ENCODE measurements around the gene MCTP1. TPM values are rescaled to one million over a fixed set of nuclear protein-coding genes. Genes with fewer than 3 reads are reported as not detected.
A peak's percentile ranks its signal among the peaks of the same experiment; 100 is the strongest.

MCTP1 gene
- total and polyA plus RNA-seq, 2 experiments from 2014 or later = 1.3 to 5.7 TPM

- no peak overlapping the region for H2AFZ ChIP-seq
- H3K79me2 ChIP-seq = no peaks in the 10 kb centered on the region
- peaks cover 4% of the 10 kb centered on the region for H3K4me1 ChIP-seq (ENCODE audit: insufficient read depth)
- TF ChIP-seq CTCF (IDR thresholded peaks at IDR 0.05; ENCODE audit: poor library complexity) (no peak), EZH2 (IDR thresholded peaks at IDR 0.05; ENCODE audit: borderline replicate concordance) (no peak), EZH2phosphoT487 (IDR thresholded peaks at IDR 0.05; ENCODE audit: low read depth, severe bottlenecking, unreplicated experiment) (no peak)
- H3K27ac ChIP-seq = no peak overlapping the region
- no peak overlapping the region for H3K4me3 ChIP-seq
- no peaks in the 10 kb centered on the region for H3K9me2 ChIP-seq (replicated peaks; ENCODE audit: insufficient read depth)
- H3K9me3 ChIP-seq (ENCODE audit: low read depth) = no peaks in the 10 kb centered on the region
- no peaks in the 10 kb centered on the region for H4K20me1 ChIP-seq (ENCODE audit: insufficient read depth, poor library complexity, severe bottlenecking)
- no peaks in the 10 kb centered on the region for H3K27me3 ChIP-seq
- DNase-seq (ENCODE audit: low spot score) = no peak
- peak overlapping the region; percentile 9 for H3K4me2 ChIP-seq
- H3K36me3 ChIP-seq (replicated peaks; ENCODE audit: insufficient read depth, low read depth) = no peaks in the 10 kb centered on the region
Observed at GRCh38 chr5:95162231-95162992, 122.5 kb downstream of the MCTP1 start.

- no peak overlapping the region for H3K27ac ChIP-seq
- H3K36me3 ChIP-seq (replicated peaks; ENCODE audit: insufficient read depth, low read depth) = no peaks in the 10 kb centered on the region
- H4K20me1 ChIP-seq (ENCODE audit: insufficient read depth, poor library complexity, severe bottlenecking) = no peaks in the 10 kb centered on the region
- H3K4me2 ChIP-seq = no peak overlapping the region
- DNase-seq (ENCODE audit: low spot score) = no peak
- no peak for TF ChIP-seq EZH2phosphoT487 (IDR thresholded peaks at IDR 0.05; ENCODE audit: low read depth, severe bottlenecking, unreplicated experiment)
- no peak for TF ChIP-seq CTCF (IDR thresholded peaks at IDR 0.05; ENCODE audit: poor library complexity)
- no peak for TF ChIP-seq EZH2 (IDR thresholded peaks at IDR 0.05; ENCODE audit: borderline replicate concordance)
- no peaks in the 10 kb centered on the region for H3K9me3 ChIP-seq (ENCODE audit: low read depth)
- H3K4me3 ChIP-seq = no peak overlapping the region
- H3K27me3 ChIP-seq = no peaks in the 10 kb centered on the region
- no peaks in the 10 kb centered on the region for H3K79me2 ChIP-seq
- no peaks in the 10 kb centered on the region for H3K9me2 ChIP-seq (replicated peaks; ENCODE audit: insufficient read depth)
- WGBS (ENCODE audit: low lambda C conversion rate, missing lambda C conversion rate) = 77% methylated on average over 1 of the region's 1 CpG
- H3K4me1 ChIP-seq (ENCODE audit: insufficient read depth) = peaks cover 4% of the 10 kb centered on the region
- H2AFZ ChIP-seq = no peak overlapping the region
Observed at GRCh38 chr5:95159603-95160002, 125.3 kb downstream of the MCTP1 start.

- Histone ChIP-seq H3K9me2 (replicated peaks; ENCODE audit: insufficient read depth) (no peaks in the 10 kb centered on the region), H3K4me3 (no peak overlapping the region), H3K4me2 (no peak overlapping the region), H2AFZ (no peak overlapping the region), H3K36me3 (replicated peaks; ENCODE audit: insufficient read depth, low read depth) (no peaks in the 10 kb centered on the region), H3K27ac (no peak overlapping the region), H3K4me1 (ENCODE audit: insufficient read depth) (no peaks in the 10 kb centered on the region), H3K79me2 (no peaks in the 10 kb centered on the region), H3K27me3 (no peaks in the 10 kb centered on the region), H4K20me1 (ENCODE audit: insufficient read depth, poor library complexity, severe bottlenecking) (no peaks in the 10 kb centered on the region), H3K9me3 (ENCODE audit: low read depth) (no peaks in the 10 kb centered on the region)
- WGBS (ENCODE audit: low lambda C conversion rate, missing lambda C conversion rate) = 36% methylated on average over 2 of the region's 2 CpGs
- TF ChIP-seq EZH2 (IDR thresholded peaks at IDR 0.05; ENCODE audit: borderline replicate concordance) (no peak), EZH2phosphoT487 (IDR thresholded peaks at IDR 0.05; ENCODE audit: low read depth, severe bottlenecking, unreplicated experiment) (no peak), CTCF (IDR thresholded peaks at IDR 0.05; ENCODE audit: poor library complexity) (no peak)
- peak; percentile 8 for DNase-seq (ENCODE audit: low spot score)
Observed at GRCh38 chr5:95155888-95156287, 129.0 kb downstream of the MCTP1 start.

Data from hepatocyte (in vitro differentiated cells).